ENCODE data around the gene FHL5. TPM values are rescaled to one million over a fixed set of nuclear protein-coding genes. Genes with fewer than 3 reads are reported as not detected.

FHL5 gene
- total RNA-seq, 1 experiment from 2014 or later, result not detected

GRCh38 chr6:96649926-96650325, 87.0 kb downstream of the FHL5 start:
- no peak for DNase-seq
- Histone ChIP-seq H3K9me3 (ENCODE audit: low read length) (no peaks in the 10 kb centered on the region), H3K36me3 (ENCODE audit: low read depth, low read length) (no peaks in the 10 kb centered on the region), H4K20me1 (ENCODE audit: low read length) (no peaks in the 10 kb centered on the region), H2AFZ (ENCODE audit: low read length) (no peak overlapping the region), H3K27me3 (ENCODE audit: low read length) (peaks cover 46% of the 10 kb centered on the region), H3K4me1 (ENCODE audit: insufficient read depth, low read length) (no peaks in the 10 kb centered on the region), H3K9me2 (replicated peaks; ENCODE audit: low read length) (no peaks in the 10 kb centered on the region), H3F3A (ENCODE audit: low read length, unreplicated experiment) (no peaks in the 10 kb centered on the region), H3K27ac (ENCODE audit: low read length) (no peak overlapping the region), H3K9ac (ENCODE audit: low read length) (no peak overlapping the region), H3K79me2 (ENCODE audit: low read length) (no peaks in the 10 kb centered on the region), H3K4me2 (ENCODE audit: low read length) (no peak overlapping the region), H3K4me3 (ENCODE audit: low read length) (no peak overlapping the region)
- ATAC-seq, result no peak
- intact Hi-C loops (cut with micrococcal nuclease), result no loop called here
- POLR2A ChIA-PET (ENCODE audit: unreplicated experiment), result no interaction called here
- TF ChIP-seq EZH2phosphoT487 (IDR thresholded peaks at IDR 0.05; ENCODE audit: borderline replicate concordance, low read length) (no peak), EZH2 (IDR thresholded peaks at IDR 0.05; ENCODE audit: low read length, unreplicated experiment) (no peak), CTCF (conservative IDR thresholded peaks at IDR 0.05; ENCODE audit: low read depth, low read length) (no peak)
- CTCF ChIA-PET, result no interaction called here
- BruUV-seq (replicated peaks), result no TSS peak

DNA sequence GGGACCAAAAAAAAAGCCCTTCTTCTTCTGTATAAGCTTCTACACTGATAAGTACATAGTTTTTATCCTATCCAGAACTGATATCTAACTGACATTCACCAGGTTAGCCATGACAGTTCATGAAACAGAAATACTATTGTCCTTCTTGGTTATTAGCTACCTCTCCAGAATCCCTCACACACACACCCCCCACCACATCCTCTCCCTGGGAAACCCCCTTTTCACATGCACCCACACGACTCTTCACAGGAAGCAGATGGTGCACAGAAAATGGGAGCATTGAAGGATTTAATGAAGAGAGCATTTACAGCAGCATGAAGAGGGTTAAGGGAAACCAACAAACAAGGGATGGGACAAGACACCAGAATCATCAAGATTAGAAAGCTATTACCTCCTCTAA, 88.9 kb downstream of the FHL5 start:
- DNase-seq, result no peak
- H3K36me3 ChIP-seq (ENCODE audit: low read depth, low read length), result no peaks in the 10 kb centered on the region
- no peak overlapping the region for H2AFZ ChIP-seq (ENCODE audit: low read length)
- H3K27ac ChIP-seq (ENCODE audit: low read length), result no peak overlapping the region
- H3K4me3 ChIP-seq (ENCODE audit: low read length), result no peak overlapping the region
- H3F3A ChIP-seq (ENCODE audit: low read length, unreplicated experiment), result no peaks in the 10 kb centered on the region
- peaks cover 30% of the 10 kb centered on the region for H3K27me3 ChIP-seq (ENCODE audit: low read length)
- intact Hi-C loops (cut with micrococcal nuclease), result no loop called here
- no TSS peak for BruUV-seq (replicated peaks)
- H3K9ac ChIP-seq (ENCODE audit: low read length), result no peak overlapping the region
- CTCF ChIA-PET, result no interaction called here
- H3K9me2 ChIP-seq (replicated peaks; ENCODE audit: low read length), result no peaks in the 10 kb centered on the region
- ATAC-seq, result no peak
- TF ChIP-seq CTCF (conservative IDR thresholded peaks at IDR 0.05; ENCODE audit: low read depth, low read length) (no peak), EZH2 (IDR thresholded peaks at IDR 0.05; ENCODE audit: low read length, unreplicated experiment) (no peak), EZH2phosphoT487 (IDR thresholded peaks at IDR 0.05; ENCODE audit: borderline replicate concordance, low read length) (no peak)
- H3K79me2 ChIP-seq (ENCODE audit: low read length), result no peaks in the 10 kb centered on the region
- no peaks in the 10 kb centered on the region for H3K4me1 ChIP-seq (ENCODE audit: insufficient read depth, low read length)
- H3K4me2 ChIP-seq (ENCODE audit: low read length), result no peak overlapping the region
- no peaks in the 10 kb centered on the region for H3K9me3 ChIP-seq (ENCODE audit: low read length)
- POLR2A ChIA-PET (ENCODE audit: unreplicated experiment), result no interaction called here
- no peaks in the 10 kb centered on the region for H4K20me1 ChIP-seq (ENCODE audit: low read length)

GRCh38 chr6:96652552-96652951, 89.6 kb downstream of the FHL5 start:
- no peak for TF ChIP-seq EZH2 (IDR thresholded peaks at IDR 0.05; ENCODE audit: low read length, unreplicated experiment)
- no peak for TF ChIP-seq CTCF (conservative IDR thresholded peaks at IDR 0.05; ENCODE audit: low read depth, low read length)
- no peak for TF ChIP-seq EZH2phosphoT487 (IDR thresholded peaks at IDR 0.05; ENCODE audit: borderline replicate concordance, low read length)
- Histone ChIP-seq H3K4me1 (ENCODE audit: insufficient read depth, low read length) (no peaks in the 10 kb centered on the region), H3K79me2 (ENCODE audit: low read length) (no peaks in the 10 kb centered on the region), H3K9me3 (ENCODE audit: low read length) (no peaks in the 10 kb centered on the region), H3K9me2 (replicated peaks; ENCODE audit: low read length) (no peaks in the 10 kb centered on the region), H3K27me3 (ENCODE audit: low read length) (peaks cover 22% of the 10 kb centered on the region), H3K4me2 (ENCODE audit: low read length) (no peak overlapping the region), H3F3A (ENCODE audit: low read length, unreplicated experiment) (no peaks in the 10 kb centered on the region), H3K9ac (ENCODE audit: low read length) (no peak overlapping the region), H3K4me3 (ENCODE audit: low read length) (no peak overlapping the region), H3K36me3 (ENCODE audit: low read depth, low read length) (no peaks in the 10 kb centered on the region), H4K20me1 (ENCODE audit: low read length) (no peaks in the 10 kb centered on the region), H3K27ac (ENCODE audit: low read length) (no peak overlapping the region), H2AFZ (ENCODE audit: low read length) (no peak overlapping the region)
- intact Hi-C loops (cut with micrococcal nuclease), result no loop called here
- ChIA-PET CTCF (no interaction called here), POLR2A (ENCODE audit: unreplicated experiment) (no interaction called here)
- no peak for DNase-seq
- no TSS peak for BruUV-seq (replicated peaks)
- no peak for ATAC-seq
